Left lung (tissue), 10 donors: ENCODE results near the gene KPNA5. TPM values are rescaled to one million over a fixed set of nuclear protein-coding genes. Genes with fewer than 3 reads are reported as not detected.
"Not testable (repeated sequence)": the region's sequence is repeated elsewhere in the genome, so short reads cannot be mapped to it uniquely, and the experiment has no call there.

Experiments used
- ATAC-seq: fragments of 200-7000 bp; cut with Tn5 transposase; one replicate; pipeline ENCODE4 v1.9.1; 2020; ENCODE audit warnings: moderate library complexity
- DNase-seq, 4 donors: peaks; one replicate each; pipeline ENCODE4 v3.0.0-alpha.2; 2013 to 2020
- H3K27ac ChIP-seq, 2 donors: fragments of 200-600 bp; sonication (generic) in 1 of 2; one replicate each; pipeline versions ENCODE4 v1.5.0 to v1.8.0; 2020 to 2021
- H3K27me3 ChIP-seq, 2 donors: fragments of 200-600 bp; sonication (generic) in 1 of 2; one replicate each; pipeline versions ENCODE4 v1.5.0 to v1.8.0; 2020 to 2021
- H3K36me3 ChIP-seq, 2 donors: fragments of 200-600 bp; sonication (generic) in 1 of 2; one replicate each; pipeline versions ENCODE4 v1.5.0 to v1.8.0; 2020 to 2021
- H3K4me1 ChIP-seq, 2 donors: fragments of 200-600 bp; one replicate each; pipeline ENCODE4 v1.8.0; 2021
- H3K4me3 ChIP-seq, 2 donors: fragments of 200-600 bp; sonication (generic) in 1 of 2; one replicate each; pipeline versions ENCODE4 v1.5.0 to v1.8.0; 2020 to 2021; ENCODE audit warnings: mild to moderate bottlenecking in 1 of 2
- H3K9me3 ChIP-seq, 2 donors: fragments of 200-600 bp; sonication (generic) in 1 of 2; one replicate each; pipeline versions ENCODE4 v1.5.0 to v1.8.0; 2020 to 2021
- CTCF ChIP-seq, 2 donors: fragments of 200-600 bp; sonication (generic) in 1 of 2; IDR thresholded peaks; one replicate each; pipeline versions ENCODE4 v1.5.0 to v1.8.0; 2021; ENCODE audit warnings: antibody characterized with exemption in 2 of 2
- intact Hi-C, 2 donors: fragments of 100-400 bp; cut with DNase I; formaldehyde crosslinking; loops; one replicate each; pipeline versions ENCODE4 v1.11.2 to v1.14.2; 2022
- polyA plus RNA-seq, 6 donors: library from polyadenylated mRNA; unstranded; fragments of 120-200 nt; gene quantifications; one replicate each; pipeline ENCODE4 v1.2.1, GENCODE V29; 2013; ENCODE audit not compliant: insufficient read length in 6 of 6
- total RNA-seq, 2 donors: library from RNA; stranded (reverse); fragmentation: NEBNext Ultra II Directional; extraction: Animal tissue kit (Norgen Biotek cat#: 25700); gene quantifications; one replicate each; pipeline ENCODE4 v1.2.1, GENCODE V29; 2021
- donor health status: DM: no; HTN: yes; CAD: no.
- donor health status: DM: no; HTN: no; CAD: no.

KPNA5 gene
- total and polyA plus RNA-seq, 8 donors: 10.2 to 31.1 (median 26.2) TPM

DNA sequence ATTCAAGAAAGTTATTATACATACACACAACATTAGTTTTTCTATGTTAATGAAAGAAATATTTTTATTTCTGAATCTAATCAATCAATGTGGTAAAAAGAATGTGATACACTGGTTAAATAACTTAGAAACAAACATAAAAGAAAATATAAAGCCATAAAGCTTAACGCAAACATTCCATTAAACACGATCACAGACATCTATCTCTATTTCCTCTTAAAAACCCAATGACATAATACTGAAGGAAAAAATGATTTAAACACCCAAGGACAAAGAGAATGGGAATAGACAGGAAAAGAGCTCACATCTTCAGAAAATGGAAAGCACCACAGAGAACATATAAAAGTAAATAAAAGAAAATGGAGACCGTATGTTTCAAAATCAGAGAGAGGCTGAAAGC is 31.9 kb upstream of the KPNA5 start:
- Histone ChIP-seq H3K4me1 (no peaks in the 10 kb centered on the region), H3K27me3 (no peaks in the 10 kb centered on the region), H3K4me3 (no peak overlapping the region), H3K9me3 (no peaks in the 10 kb centered on the region), H3K36me3 (peaks cover 0 to 42% of the 10 kb centered on the region in 2 donors), H3K27ac (no peak overlapping the region)
- ATAC-seq: no peak
- intact Hi-C loops: no loop called here
- DNase-seq: no peak
- no peak for TF ChIP-seq CTCF (IDR thresholded peaks at IDR 0.05)

DNA sequence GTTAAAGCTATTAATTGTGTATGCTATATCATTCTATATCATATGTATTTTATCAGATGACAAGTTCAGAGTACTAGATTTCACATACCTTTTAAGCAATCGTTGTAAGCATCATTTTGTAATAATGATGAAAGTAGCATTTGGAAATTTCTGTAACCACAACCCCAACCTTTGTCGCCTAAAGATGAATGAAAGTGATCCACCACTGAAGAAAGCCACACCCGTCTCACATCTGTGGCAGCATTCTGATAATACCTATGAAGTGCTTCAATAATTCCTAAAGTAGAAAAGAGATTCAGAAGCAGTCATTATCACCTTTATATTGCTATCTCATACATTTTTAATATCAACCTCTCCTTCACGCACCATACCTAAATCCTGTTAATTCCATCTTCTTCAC is 29.1 kb upstream of the KPNA5 start:
- Histone ChIP-seq H3K4me3 (no peak overlapping the region), H3K27me3 (no peaks in the 10 kb centered on the region), H3K36me3 (peaks cover 0 to 41% of the 10 kb centered on the region in 2 donors), H3K9me3 (no peaks in the 10 kb centered on the region), H3K27ac (no peak overlapping the region), H3K4me1 (no peaks in the 10 kb centered on the region)
- ATAC-seq (no peak), DNase-seq (no peak)
- intact Hi-C loops: no loop called here
- no peak for TF ChIP-seq CTCF (IDR thresholded peaks at IDR 0.05)

DNA sequence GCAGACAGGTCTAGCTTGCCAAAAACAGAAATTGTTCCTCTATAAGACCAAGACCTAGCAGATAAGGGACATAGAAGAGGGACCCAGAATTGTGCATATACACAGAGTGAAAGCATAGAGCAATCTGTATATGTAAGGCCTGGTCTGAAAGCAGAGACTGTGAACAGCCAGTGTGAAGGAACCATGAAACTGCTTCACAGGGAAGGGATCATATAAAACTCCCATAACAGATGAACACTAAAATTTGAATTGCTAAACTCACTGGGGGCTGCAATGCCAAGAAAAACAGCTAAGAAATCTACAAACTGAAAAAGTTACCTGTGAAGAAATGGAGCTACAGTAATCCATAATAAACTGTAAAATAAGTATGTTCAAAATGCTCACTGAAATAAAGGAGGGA is 19.4 kb upstream of the KPNA5 start:
- H3K36me3 ChIP-seq: peaks cover 0 to 31% of the 10 kb centered on the region in 2 donors
- DNase-seq (no peak), ATAC-seq (no peak)
- no peak for TF ChIP-seq CTCF (IDR thresholded peaks at IDR 0.05)
- no peaks in the 10 kb centered on the region for H3K27me3 ChIP-seq
- intact Hi-C loops: no loop called here
- peaks cover 9 to 18% of the 10 kb centered on the region in 2 donors for H3K4me1 ChIP-seq
- H3K27ac ChIP-seq: no peak overlapping the region
- no peak overlapping the region for H3K4me3 ChIP-seq
- no peaks in the 10 kb centered on the region for H3K9me3 ChIP-seq

DNA sequence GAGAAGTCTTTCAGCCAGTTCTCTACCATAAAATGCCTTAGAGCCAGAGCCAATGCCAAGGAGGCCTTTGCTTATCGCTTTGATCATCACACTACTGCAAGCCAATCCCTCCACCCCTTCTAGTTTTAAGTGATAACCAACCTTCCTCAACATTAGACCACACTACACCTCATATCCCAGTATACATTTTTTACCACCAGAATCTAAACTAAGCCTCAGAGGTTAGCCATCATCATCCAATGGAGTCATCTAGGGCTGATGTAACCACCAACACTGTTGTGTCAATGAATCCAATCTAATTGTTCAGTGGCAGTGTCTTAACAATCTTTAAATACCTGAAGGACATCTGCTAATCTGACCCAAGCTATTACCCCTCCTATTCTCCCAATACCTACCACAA is 18.8 kb upstream of the KPNA5 start:
- ATAC-seq (no peak), DNase-seq (no peak)
- no peak for TF ChIP-seq CTCF (IDR thresholded peaks at IDR 0.05)
- H3K27ac ChIP-seq: no peak overlapping the region
- intact Hi-C loops: no loop called here
- peaks cover 14 to 24% of the 10 kb centered on the region in 2 donors for H3K4me1 ChIP-seq
- H3K4me3 ChIP-seq: no peak overlapping the region
- no peaks in the 10 kb centered on the region for H3K9me3 ChIP-seq
- no peaks in the 10 kb centered on the region for H3K27me3 ChIP-seq
- peaks cover 0 to 26% of the 10 kb centered on the region in 2 donors for H3K36me3 ChIP-seq

DNA sequence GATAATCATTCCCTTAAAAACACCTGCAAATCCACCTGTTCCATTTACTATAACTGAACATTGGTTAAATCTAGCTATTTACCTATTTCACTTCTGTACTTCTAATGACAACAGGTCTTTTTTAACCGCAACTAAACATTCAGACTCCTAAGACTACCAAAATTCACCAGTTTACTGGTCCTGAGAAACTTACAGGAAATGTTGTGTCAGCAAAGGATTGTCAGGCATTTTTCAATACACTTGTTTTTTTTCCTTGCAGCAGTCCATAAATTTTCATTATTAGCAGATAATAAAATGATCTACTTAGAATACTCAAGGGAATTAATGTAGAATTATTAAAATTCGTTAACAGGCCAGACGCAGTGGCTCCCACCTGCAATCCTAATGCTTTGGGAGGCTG is 17.7 kb upstream of the KPNA5 start:
- TF ChIP-seq CTCF (IDR thresholded peaks at IDR 0.05): no peak
- no peak for ATAC-seq

DNA sequence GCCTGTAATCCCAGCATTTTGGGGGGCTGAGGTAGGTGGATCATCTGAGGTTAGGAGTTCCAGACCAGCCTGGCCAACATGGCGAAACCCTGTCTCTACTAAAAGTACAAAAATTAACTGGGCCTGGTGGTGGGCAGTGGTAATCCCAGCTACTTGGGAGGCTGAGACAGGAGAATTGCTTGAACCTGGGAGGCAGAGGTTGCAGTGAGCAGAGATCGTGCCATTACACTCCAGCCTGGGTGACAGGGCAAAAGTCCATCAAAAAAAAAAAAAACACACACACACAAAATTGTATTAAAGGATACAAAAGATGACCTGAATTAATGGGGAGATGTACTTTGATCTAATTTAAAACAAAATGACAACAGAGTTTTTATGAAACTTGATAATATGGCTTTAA is 16.8 kb upstream of the KPNA5 start:
- H3K4me3 ChIP-seq, H3K9me3 ChIP-seq, H3K36me3 ChIP-seq, DNase-seq, H3K27me3 ChIP-seq, intact Hi-C loops, H3K27ac ChIP-seq, ATAC-seq: not testable (repeated sequence)
- peaks cover 14 to 32% of the 10 kb centered on the region in 2 donors for H3K4me1 ChIP-seq

More for the DNA sequence above, 17.7 kb upstream of the KPNA5 start:
- Histone ChIP-seq H3K4me1 (peaks cover 14 to 32% of the 10 kb centered on the region in 2 donors), H3K9me3 (no peaks in the 10 kb centered on the region), H3K4me3 (no peak overlapping the region), H3K27me3 (no peaks in the 10 kb centered on the region), H3K27ac (no peak overlapping the region), H3K36me3 (peaks cover 0 to 15% of the 10 kb centered on the region in 2 donors)
- no peak for DNase-seq
- intact Hi-C loops: no loop called here
